Measurements from ENCODE around the gene SLC2A13.
"Not testable (repeated sequence)": the region's sequence is repeated elsewhere in the genome, so short reads cannot be mapped to it uniquely, and the experiment has no call there.

SLC2A13 gene

GRCh38 chr12:40032433-40033241 is 73.2 kb downstream of the SLC2A13 start:
- H3K79me2 ChIP-seq (ENCODE audit: insufficient read depth, low read length): no peaks in the 10 kb centered on the region
- H3K4me2 ChIP-seq (ENCODE audit: low read depth, low read length, poor library complexity, severe bottlenecking): peak overlapping the region; percentile 62
- H3K9me2 ChIP-seq (replicated peaks; ENCODE audit: low read depth, low read length): no peaks in the 10 kb centered on the region
- H3K4me3 ChIP-seq (ENCODE audit: low read length, poor library complexity, severe bottlenecking): peak overlapping the region; percentile 34
- peaks cover 1% of the 10 kb centered on the region; the same call in 1 of the 2 replicates for H3K36me3 ChIP-seq (ENCODE audit: insufficient read depth, low read length)
- TF ChIP-seq EZH2phosphoT487 (IDR thresholded peaks at IDR 0.05; ENCODE audit: borderline replicate concordance): no peak
- no peak for TF ChIP-seq CTCF (conservative IDR thresholded peaks at IDR 0.05; ENCODE audit: low read length)
- H3K4me1 ChIP-seq (ENCODE audit: insufficient read depth, low read length, poor library complexity, severe bottlenecking): peaks cover 11% of the 10 kb centered on the region
- H3K27me3 ChIP-seq (ENCODE audit: insufficient read depth, low read length, poor library complexity, severe bottlenecking): no peaks in the 10 kb centered on the region
- no peaks in the 10 kb centered on the region for H3K9me3 ChIP-seq (ENCODE audit: insufficient read depth, low read depth, low read length)
- H2AFZ ChIP-seq (ENCODE audit: low read length): peak overlapping the region; percentile 16; the same call in 1 of the 2 replicates
- H4K20me1 ChIP-seq (ENCODE audit: insufficient read depth, low read length, poor library complexity, severe bottlenecking): no peaks in the 10 kb centered on the region
- H3F3A ChIP-seq (ENCODE audit: low read depth): no peaks in the 10 kb centered on the region
- H3K9ac ChIP-seq (ENCODE audit: low read depth, low read length, poor library complexity, severe bottlenecking): no peak overlapping the region

- no peak for TF ChIP-seq EZH2phosphoT487 (IDR thresholded peaks at IDR 0.05; ENCODE audit: borderline replicate concordance)
- TF ChIP-seq CTCF (conservative IDR thresholded peaks at IDR 0.05; ENCODE audit: low read length): peak; percentile 30
- Histone ChIP-seq H3K4me2 (ENCODE audit: low read depth, low read length, poor library complexity, severe bottlenecking) (no peak overlapping the region), H3K9me2 (replicated peaks; ENCODE audit: low read depth, low read length) (no peaks in the 10 kb centered on the region), H4K20me1 (ENCODE audit: insufficient read depth, low read length, poor library complexity, severe bottlenecking) (no peaks in the 10 kb centered on the region), H3K4me3 (ENCODE audit: low read length, poor library complexity, severe bottlenecking) (no peak overlapping the region), H3K79me2 (ENCODE audit: insufficient read depth, low read length) (no peaks in the 10 kb centered on the region), H3K4me1 (ENCODE audit: insufficient read depth, low read length, poor library complexity, severe bottlenecking) (peaks cover 11% of the 10 kb centered on the region), H3K27me3 (ENCODE audit: insufficient read depth, low read length, poor library complexity, severe bottlenecking) (no peaks in the 10 kb centered on the region), H3K36me3 (ENCODE audit: insufficient read depth, low read length) (peaks cover 7% of the 10 kb centered on the region; the same call in 1 of the 2 replicates), H2AFZ (ENCODE audit: low read length) (no peak overlapping the region), H3K9ac (ENCODE audit: low read depth, low read length, poor library complexity, severe bottlenecking) (no peak overlapping the region), H3F3A (ENCODE audit: low read depth) (no peaks in the 10 kb centered on the region), H3K9me3 (ENCODE audit: insufficient read depth, low read depth, low read length) (no peaks in the 10 kb centered on the region)
These were observed 73.9 kb downstream of the SLC2A13 start for GRCh38 chr12:40031965-40032364.

GRCh38 chr12:40030970-40031369 is 74.9 kb downstream of the SLC2A13 start:
- not testable (repeated sequence) for H3F3A ChIP-seq (ENCODE audit: low read depth); H3K79me2 ChIP-seq (ENCODE audit: insufficient read depth, low read length)

More at GRCh38 chr12:40030970-40031369, 74.9 kb downstream of the SLC2A13 start:
- not testable (repeated sequence) for H3K9me3 ChIP-seq (ENCODE audit: insufficient read depth, low read depth, low read length); H3K9me2 ChIP-seq (replicated peaks; ENCODE audit: low read depth, low read length); H4K20me1 ChIP-seq (ENCODE audit: insufficient read depth, low read length, poor library complexity, severe bottlenecking); H3K9ac ChIP-seq (ENCODE audit: low read depth, low read length, poor library complexity, severe bottlenecking); H2AFZ ChIP-seq (ENCODE audit: low read length); H3K4me3 ChIP-seq (ENCODE audit: low read length, poor library complexity, severe bottlenecking); H3K27me3 ChIP-seq (ENCODE audit: insufficient read depth, low read length, poor library complexity, severe bottlenecking); H3K4me2 ChIP-seq (ENCODE audit: low read depth, low read length, poor library complexity, severe bottlenecking)
- Histone ChIP-seq H3K36me3 (ENCODE audit: insufficient read depth, low read length) (peaks cover 11% of the 10 kb centered on the region; the same call in 1 of the 2 replicates), H3K4me1 (ENCODE audit: insufficient read depth, low read length, poor library complexity, severe bottlenecking) (peaks cover 11% of the 10 kb centered on the region)
